Erythroblast (primary cell): ENCODE results near the gene GTSF1L.

Experiments used
- GATA1 ChIP-seq: IDR thresholded peaks from 2 replicates; pipeline ENCODE4 v1.6.1; 2011; ENCODE audit warnings: low read depth, mild to moderate bottlenecking, control low read depth, low read length, moderate library complexity
- POLR2A ChIP-seq: IDR thresholded peaks from 2 replicates; pipeline ENCODE4 v1.6.1; 2011; ENCODE audit warnings: mild to moderate bottlenecking, low read length

DNA sequence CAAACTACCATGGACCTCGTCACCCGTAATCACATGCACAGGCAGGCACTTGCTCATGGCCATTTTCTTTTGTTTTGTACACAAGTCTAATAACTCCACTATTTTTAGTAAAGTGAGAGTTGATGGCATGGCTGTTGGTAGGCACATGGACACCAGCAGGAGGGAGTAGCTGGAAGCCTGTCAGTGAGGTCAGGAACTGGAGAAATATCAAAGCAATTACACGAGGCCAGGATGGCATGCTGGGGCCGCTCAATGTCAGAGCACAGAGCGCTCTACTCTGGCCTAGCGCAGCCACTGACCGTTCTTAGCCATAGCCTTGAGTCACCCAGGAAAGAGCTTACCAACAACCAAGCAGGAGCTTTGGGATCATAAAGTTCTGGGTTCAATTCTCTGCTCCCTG, 36.1 kb upstream of the GTSF1L start:
- TF ChIP-seq POLR2A = no peak
- no peak for TF ChIP-seq GATA1
